GM12872 (cell line): ENCODE results near the gene C3orf52.

Source experiments
- CTCF ChIP-seq: IDR thresholded peaks from 3 replicates; pipeline ENCODE4 v1.5.1; 2011; ENCODE audit warnings: low read depth, mild to moderate bottlenecking, low read length, moderate library complexity; ENCODE audit not compliant: insufficient read depth

C3orf52 gene

GRCh38 chr3:112048911-112049310 lies 37.3 kb upstream of the C3orf52 start:
- no peak for TF ChIP-seq CTCF

GRCh38 chr3:112053229-112053628 lies 33.0 kb upstream of the C3orf52 start:
- no peak for TF ChIP-seq CTCF

GRCh38 chr3:112056451-112056929 lies 29.7 kb upstream of the C3orf52 start:
- TF ChIP-seq CTCF = no peak

GRCh38 chr3:112059497-112059896 lies 26.7 kb upstream of the C3orf52 start:
- no peak for TF ChIP-seq CTCF

- TF ChIP-seq CTCF = no peak
Observed at GRCh38 chr3:112061152-112061551, 25.0 kb upstream of the C3orf52 start.

GRCh38 chr3:112074006-112074405 lies 12.2 kb upstream of the C3orf52 start:
- no peak for TF ChIP-seq CTCF

- TF ChIP-seq CTCF = no peak
Observed at GRCh38 chr3:112074616-112075497, 11.3 kb upstream of the C3orf52 start.
